OCI-LY3 (cell line): ENCODE data around the gene TMEM272.

Source experiments
- H2AFZ ChIP-seq: fragments of 200-600, 300-600 bp; shearing (Covaris generic); 2 replicates; pipeline ENCODE4 v1.6.0; 2014; ENCODE audit warnings: antibody characterized with exemption, low read depth, low read length
- H3K27ac ChIP-seq: fragments of 200-600, 300-600 bp; sonication (generic); 2 replicates; pipeline ENCODE4 v1.5.1; 2014; ENCODE audit warnings: mild to moderate bottlenecking, low read length, moderate library complexity, mixed read lengths
- H3K27me3 ChIP-seq: fragments of 200-600, 300-600 bp; sonication (generic); 2 replicates; pipeline ENCODE4 v1.6.1; 2014; ENCODE audit warnings: low read depth, low read length, mixed read lengths
- H3K36me3 ChIP-seq: fragments of 200-600, 300-600 bp; sonication (generic); replicated peaks from 2 replicates; pipeline ENCODE3; 2014; ENCODE audit warnings: low read depth, low read length, mixed read lengths
- H3K4me1 ChIP-seq: fragments of 300-600, 200-600 bp; sonication (generic); 2 replicates; pipeline ENCODE4 v1.6.1; 2014; ENCODE audit warnings: low read length, mixed read lengths
- H3K4me2 ChIP-seq: fragments of 200-600, 300-600 bp; sonication (generic); 2 replicates; pipeline ENCODE4 v1.6.1; 2014; ENCODE audit warnings: low read length, mixed read lengths
- H3K4me3 ChIP-seq: fragments of 300-600, 200-600 bp; sonication (generic); 2 replicates; pipeline ENCODE4 v1.5.1; 2014; ENCODE audit warnings: antibody characterized with exemption, mild to moderate bottlenecking, low read length, moderate library complexity
- H3K79me2 ChIP-seq: fragments of 300-600, 200-600 bp; shearing (Covaris generic); 2 replicates; pipeline ENCODE4 v1.6.1; 2014; ENCODE audit warnings: mild to moderate bottlenecking, low read length, mixed read lengths
- H3K9ac ChIP-seq: fragments of 300-600, 200-600 bp; shearing (Covaris generic); 2 replicates; pipeline ENCODE4 v1.6.0; 2014; ENCODE audit warnings: mild to moderate bottlenecking, low read length, moderate library complexity
- H3K9me3 ChIP-seq: fragments of 200-600, 300-600 bp; shearing (Covaris generic); 2 replicates; pipeline ENCODE4 v1.6.1; 2014; ENCODE audit warnings: low read length, mixed read lengths; ENCODE audit not compliant: insufficient read depth
- H4K20me1 ChIP-seq: fragments of 200-600, 300-600 bp; sonication (generic); 2 replicates; pipeline ENCODE4 v1.6.1; 2016; ENCODE audit warnings: low read length, mixed read lengths; ENCODE audit not compliant: insufficient read depth
- EZH2phosphoT487 ChIP-seq: fragments of 200-600 bp; shearing (Covaris generic); IDR thresholded peaks from 2 replicates; pipeline ENCODE4 v1.6.1; 2018; ENCODE audit warnings: antibody characterized with exemption, mixed run types, low read depth
- TF ChIP-seq, protein P1 (sequence below): fragments of 200-600, 300-600 bp; sonication (generic); IDR thresholded peaks from 2 replicates; pipeline ENCODE4 v1.5.1; 2014; ENCODE audit warnings: antibody characterized with exemption, low read length, low read depth

TMEM272 gene

DNA sequence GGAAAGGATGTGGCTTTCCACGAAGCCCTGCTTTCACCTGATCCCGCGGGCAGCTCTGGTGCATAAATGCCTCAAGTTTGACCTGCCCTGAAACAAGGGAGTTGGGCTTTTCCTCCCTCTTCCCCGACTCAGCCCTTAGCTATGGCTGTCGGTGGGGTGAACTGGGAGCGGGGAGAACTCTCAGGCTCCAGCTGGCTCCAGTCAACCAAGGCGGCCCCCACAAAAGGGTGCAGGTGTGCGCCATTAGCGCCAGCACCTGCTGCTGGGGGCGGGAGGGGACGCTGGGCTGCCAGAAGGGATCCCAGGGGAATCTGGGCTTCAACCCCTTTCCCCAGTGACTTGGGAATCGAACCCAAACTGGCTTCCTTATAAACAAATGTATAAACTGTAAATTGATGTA lies 33.9 kb downstream of the TMEM272 start:
- no peak overlapping the region for H3K9ac ChIP-seq
- no peaks in the 10 kb centered on the region for H3K9me3 ChIP-seq
- no peak overlapping the region for H3K4me3 ChIP-seq
- no peaks in the 10 kb centered on the region for H3K79me2 ChIP-seq
- H4K20me1 ChIP-seq, result no peaks in the 10 kb centered on the region
- H3K36me3 ChIP-seq, result no peaks in the 10 kb centered on the region
- no peak for TF ChIP-seq EZH2phosphoT487
- TF ChIP-seq, protein P1, sequence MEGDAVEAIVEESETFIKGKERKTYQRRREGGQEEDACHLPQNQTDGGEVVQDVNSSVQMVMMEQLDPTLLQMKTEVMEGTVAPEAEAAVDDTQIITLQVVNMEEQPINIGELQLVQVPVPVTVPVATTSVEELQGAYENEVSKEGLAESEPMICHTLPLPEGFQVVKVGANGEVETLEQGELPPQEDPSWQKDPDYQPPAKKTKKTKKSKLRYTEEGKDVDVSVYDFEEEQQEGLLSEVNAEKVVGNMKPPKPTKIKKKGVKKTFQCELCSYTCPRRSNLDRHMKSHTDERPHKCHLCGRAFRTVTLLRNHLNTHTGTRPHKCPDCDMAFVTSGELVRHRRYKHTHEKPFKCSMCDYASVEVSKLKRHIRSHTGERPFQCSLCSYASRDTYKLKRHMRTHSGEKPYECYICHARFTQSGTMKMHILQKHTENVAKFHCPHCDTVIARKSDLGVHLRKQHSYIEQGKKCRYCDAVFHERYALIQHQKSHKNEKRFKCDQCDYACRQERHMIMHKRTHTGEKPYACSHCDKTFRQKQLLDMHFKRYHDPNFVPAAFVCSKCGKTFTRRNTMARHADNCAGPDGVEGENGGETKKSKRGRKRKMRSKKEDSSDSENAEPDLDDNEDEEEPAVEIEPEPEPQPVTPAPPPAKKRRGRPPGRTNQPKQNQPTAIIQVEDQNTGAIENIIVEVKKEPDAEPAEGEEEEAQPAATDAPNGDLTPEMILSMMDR, result no peak
- no peaks in the 10 kb centered on the region for H3K27me3 ChIP-seq
- peaks cover 37% of the 10 kb centered on the region for H3K4me1 ChIP-seq
- no peak overlapping the region for H2AFZ ChIP-seq
- H3K4me2 ChIP-seq, result peak overlapping the region; percentile 3; the same call in 1 of the 2 replicates
- H3K27ac ChIP-seq, result no peak overlapping the region

DNA sequence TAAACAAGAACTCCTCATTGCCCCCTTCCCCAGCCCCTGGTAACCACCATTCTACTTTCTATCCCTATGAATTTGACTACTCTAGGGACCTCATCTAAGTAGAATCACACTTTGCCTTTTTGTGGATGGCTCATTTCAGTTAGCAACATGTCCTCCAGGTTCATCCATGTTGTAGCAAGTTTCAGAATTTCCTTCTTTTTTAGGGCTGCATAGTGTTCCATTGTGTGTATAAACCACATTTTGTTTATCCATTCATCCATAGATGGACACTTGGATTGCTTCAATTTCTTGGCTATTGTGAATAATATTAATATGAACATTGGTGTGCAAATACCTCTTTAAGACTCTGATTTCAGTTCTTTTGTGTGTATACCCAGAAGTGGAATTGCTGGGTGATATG lies 36.2 kb downstream of the TMEM272 start:
- Histone ChIP-seq H3K9me3 (no peaks in the 10 kb centered on the region), H3K4me2 (no peak overlapping the region), H3K4me3 (no peak overlapping the region), H3K27ac (no peak overlapping the region), H3K9ac (no peak overlapping the region), H3K27me3 (no peaks in the 10 kb centered on the region), H3K79me2 (peaks cover 8% of the 10 kb centered on the region), H4K20me1 (no peaks in the 10 kb centered on the region), H3K36me3 (peaks cover 7% of the 10 kb centered on the region), H2AFZ (no peak overlapping the region), H3K4me1 (peaks cover 37% of the 10 kb centered on the region)
- TF ChIP-seq EZH2phosphoT487, result no peak
- TF ChIP-seq, protein P1, result no peak

DNA sequence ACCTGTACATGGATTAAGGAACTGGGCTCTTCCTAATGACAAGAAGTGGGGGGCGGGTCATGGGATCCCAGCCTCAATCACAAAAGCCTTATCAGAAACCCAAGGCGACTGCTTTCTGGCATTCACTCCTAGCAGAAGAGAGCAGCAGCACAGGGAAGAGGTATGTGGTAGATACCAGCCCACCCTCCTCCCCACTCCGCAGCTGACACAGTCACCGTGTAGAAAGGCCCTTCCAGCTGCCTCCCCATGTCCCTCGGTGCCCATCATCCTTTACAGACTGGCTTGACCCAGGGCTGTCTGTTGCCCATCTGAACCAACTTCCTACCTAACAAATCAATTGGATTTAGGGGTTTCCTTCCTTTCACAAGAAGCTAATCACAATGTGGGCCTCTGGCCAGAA lies 37.9 kb downstream of the TMEM272 start:
- Histone ChIP-seq H3K9ac (no peak overlapping the region), H3K79me2 (peaks cover 15% of the 10 kb centered on the region), H3K9me3 (no peaks in the 10 kb centered on the region), H3K4me2 (no peak overlapping the region), H3K4me3 (no peak overlapping the region), H2AFZ (no peak overlapping the region), H3K36me3 (peaks cover 7% of the 10 kb centered on the region), H4K20me1 (no peaks in the 10 kb centered on the region), H3K27ac (no peak overlapping the region), H3K4me1 (peaks cover 43% of the 10 kb centered on the region), H3K27me3 (no peaks in the 10 kb centered on the region)
- TF ChIP-seq, protein P1, result no peak

DNA sequence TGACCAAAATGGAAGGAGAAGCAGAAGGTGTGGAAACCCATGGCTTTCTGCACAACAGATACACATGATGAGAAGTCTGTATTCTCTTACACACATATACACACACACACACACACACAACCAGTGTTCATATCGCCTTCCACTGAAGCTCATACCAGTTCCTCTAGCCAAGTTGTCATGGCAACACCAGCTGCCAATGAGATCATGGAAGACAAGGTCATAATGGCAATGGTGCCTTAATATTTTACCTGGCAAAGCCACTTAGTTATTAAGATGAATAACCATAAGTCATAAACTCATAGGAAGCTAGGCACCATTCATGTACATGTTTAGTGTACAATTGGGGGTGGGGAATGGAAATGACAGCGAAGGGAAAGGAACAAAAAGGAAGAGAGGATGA lies 38.4 kb downstream of the TMEM272 start:
- TF ChIP-seq, protein P1, result no peak
- TF ChIP-seq EZH2phosphoT487, result no peak

More for the DNA sequence above, 38.4 kb downstream of the TMEM272 start:
- Histone ChIP-seq H3K9ac (no peak overlapping the region), H3K4me2 (no peak overlapping the region), H2AFZ (no peak overlapping the region), H3K27me3 (no peaks in the 10 kb centered on the region), H3K36me3 (peaks cover 7% of the 10 kb centered on the region), H3K4me3 (no peak overlapping the region), H4K20me1 (no peaks in the 10 kb centered on the region), H3K79me2 (peaks cover 15% of the 10 kb centered on the region), H3K4me1 (peaks cover 43% of the 10 kb centered on the region), H3K27ac (no peak overlapping the region), H3K9me3 (no peaks in the 10 kb centered on the region)
